Mammary epithelial cell (primary cell): ENCODE results near the gene ATMIN.

Source experiments
- CTCF ChIP-seq, 2 donors: IDR thresholded peaks in 1 of 2; conservative IDR thresholded peaks in 1 of 2; 2 replicates each; pipeline ENCODE4 v1.5.1; 2011 to 2012; ENCODE audit warnings: inconsistent platforms in 2 of 2, low read length in 2 of 2, mild to moderate bottlenecking in 2 of 2, control low read depth in 1 of 2, low read depth in 1 of 2; ENCODE audit not compliant: insufficient read depth in 1 of 2; ENCODE audit errors: extremely low read depth in 1 of 2
- EZH2 ChIP-seq: IDR thresholded peaks from 2 replicates; pipeline ENCODE4 v1.6.1; 2012; ENCODE audit warnings: low read length, inconsistent platforms, borderline replicate concordance

GRCh38 chr16:80990577-80990976, 45.1 kb upstream of the ATMIN start:
- TF ChIP-seq CTCF (conservative IDR thresholded peaks at IDR 0.05 in 1 of 2, IDR thresholded peaks at IDR 0.05 in 1 of 2; ENCODE audit: extremely low read depth in 1 of 2, insufficient read depth in 1 of 2, low read depth in 1 of 2, low read length in 2 of 2) (no peak), EZH2 (no peak)
